Limb (tissue), 2 donors: ENCODE measurements around the gene GSPT1.
A peak's percentile ranks its signal among the peaks of the same experiment; 100 is the strongest.
"Not testable (repeated sequence)": the region's sequence is repeated elsewhere in the genome, so short reads cannot be mapped to it uniquely, and the experiment has no call there.

Source experiments
- DNase-seq, 2 donors: peaks; one replicate each; pipeline ENCODE4 v3.0.0-alpha.2; 2016; ENCODE audit errors: extremely low spot score in 2 of 2

GSPT1 gene

GRCh38 chr16:11857161-11857560 is 58.6 kb downstream of the GSPT1 start:
- DNase-seq, result no peak

GRCh38 chr16:11852092-11852809 is 63.5 kb downstream of the GSPT1 start:
- no peak for DNase-seq

DNA sequence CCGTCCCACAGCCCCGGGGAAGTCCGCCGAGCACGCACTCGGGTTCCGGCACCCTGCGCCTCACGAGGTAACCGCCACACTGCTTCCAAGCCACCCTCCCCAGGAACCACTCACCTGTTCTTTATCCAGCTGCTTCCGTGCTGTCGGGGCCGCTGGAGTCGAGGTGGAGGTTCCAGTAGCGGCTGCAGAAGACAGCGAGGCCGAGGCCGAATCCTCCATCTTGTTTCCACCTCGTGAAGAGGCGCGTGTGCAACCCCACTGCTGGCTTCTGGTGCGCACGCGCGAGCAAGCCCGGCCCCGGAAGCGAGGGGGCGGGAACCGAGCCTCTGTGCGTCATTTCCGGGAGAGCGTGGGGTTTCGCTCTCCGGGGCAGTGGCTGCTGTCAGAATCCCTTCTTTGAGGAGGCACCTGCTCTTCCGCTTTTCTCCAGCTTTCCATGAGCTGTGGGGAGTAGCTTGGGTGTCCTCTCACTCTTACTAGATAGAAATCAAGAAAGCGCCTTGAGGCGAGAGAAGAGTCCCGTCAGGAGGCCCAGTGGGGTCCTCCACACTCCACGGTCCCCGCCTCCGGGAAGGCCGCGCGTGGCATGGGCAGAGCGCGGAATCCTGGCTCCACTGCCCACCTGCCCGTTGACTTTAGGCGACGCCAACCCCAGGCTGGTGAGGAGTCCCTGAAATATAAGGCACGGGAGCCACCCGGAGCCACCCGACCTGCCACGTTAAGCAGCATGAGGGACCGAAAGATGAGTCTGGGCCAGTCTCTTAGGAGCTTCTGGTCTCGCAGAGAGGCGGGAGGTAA is 64.3 kb downstream of the GSPT1 start, which contains the start of gene RSL1D1:
Gene RSL1D1 (minus strand): TSS at position 249 of the 798 bp plus-strand sequence. CDS start 30 bp downstream, at position 219.
- peak; percentile 96 to 98 for DNase-seq

DNA sequence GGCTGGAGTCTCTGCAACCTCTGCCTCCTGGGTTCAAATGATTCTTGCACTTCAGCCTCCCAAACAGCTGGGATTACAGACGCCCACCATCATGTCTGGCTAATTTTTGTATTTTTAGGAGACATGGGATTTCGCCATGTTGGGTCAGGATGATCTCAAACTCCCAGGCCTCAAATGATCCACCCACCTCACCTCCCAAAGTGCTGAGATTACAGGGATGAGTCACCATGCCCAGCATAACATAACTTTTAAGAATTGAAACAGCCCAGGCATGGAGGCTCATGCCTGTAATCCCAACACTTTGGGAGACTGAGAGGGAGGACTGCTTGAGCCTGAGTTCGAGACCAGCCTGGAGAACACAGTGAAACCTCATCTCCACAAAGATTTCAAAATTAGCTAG is 66.9 kb downstream of the GSPT1 start:
- DNase-seq, result no peak

DNA sequence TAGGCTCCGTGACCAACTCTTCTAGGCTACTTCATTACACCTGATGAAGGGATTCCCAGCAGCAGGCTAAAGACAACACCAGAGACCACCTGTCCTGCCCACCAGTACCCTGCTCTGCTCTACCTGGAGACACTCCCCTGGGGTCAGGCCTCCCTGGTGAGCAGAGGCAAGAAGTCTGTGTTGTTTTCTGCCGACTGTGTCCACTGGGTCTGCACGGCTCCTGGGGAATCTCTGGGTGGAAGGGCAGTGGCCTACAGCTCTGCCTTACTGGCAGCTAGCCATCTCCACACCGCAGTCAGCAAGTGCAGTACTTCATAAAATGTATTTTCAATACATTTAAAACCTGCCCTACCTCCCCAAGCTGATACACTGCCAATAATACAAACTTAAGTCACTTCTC is 71.3 kb downstream of the GSPT1 start:
- DNase-seq, result no peak

GRCh38 chr16:11843861-11844260 is 71.9 kb downstream of the GSPT1 start:
- no peak for DNase-seq

DNA sequence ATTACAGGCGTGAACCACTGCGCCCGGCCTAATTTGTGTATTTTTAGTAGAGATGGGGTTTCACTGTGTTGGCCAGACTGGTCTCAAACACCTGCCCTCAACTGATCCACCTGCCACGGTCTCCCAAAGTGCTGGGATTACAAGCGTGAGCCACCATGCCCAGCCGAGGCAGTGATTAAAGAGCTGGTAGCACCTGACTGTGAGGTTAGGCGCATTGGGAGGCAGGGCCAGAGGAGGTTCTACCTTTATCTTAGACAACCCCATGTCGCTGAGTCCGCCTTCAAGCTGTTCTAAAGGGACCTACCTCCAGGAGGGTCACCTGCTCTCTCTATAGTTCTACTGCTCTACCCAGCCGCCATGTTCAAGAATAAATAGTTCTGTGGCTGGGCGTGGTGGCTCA is 72.5 kb downstream of the GSPT1 start:
- no peak for DNase-seq

GRCh38 chr16:11841026-11841425 is 74.7 kb downstream of the GSPT1 start:
- DNase-seq, result no peak

DNA sequence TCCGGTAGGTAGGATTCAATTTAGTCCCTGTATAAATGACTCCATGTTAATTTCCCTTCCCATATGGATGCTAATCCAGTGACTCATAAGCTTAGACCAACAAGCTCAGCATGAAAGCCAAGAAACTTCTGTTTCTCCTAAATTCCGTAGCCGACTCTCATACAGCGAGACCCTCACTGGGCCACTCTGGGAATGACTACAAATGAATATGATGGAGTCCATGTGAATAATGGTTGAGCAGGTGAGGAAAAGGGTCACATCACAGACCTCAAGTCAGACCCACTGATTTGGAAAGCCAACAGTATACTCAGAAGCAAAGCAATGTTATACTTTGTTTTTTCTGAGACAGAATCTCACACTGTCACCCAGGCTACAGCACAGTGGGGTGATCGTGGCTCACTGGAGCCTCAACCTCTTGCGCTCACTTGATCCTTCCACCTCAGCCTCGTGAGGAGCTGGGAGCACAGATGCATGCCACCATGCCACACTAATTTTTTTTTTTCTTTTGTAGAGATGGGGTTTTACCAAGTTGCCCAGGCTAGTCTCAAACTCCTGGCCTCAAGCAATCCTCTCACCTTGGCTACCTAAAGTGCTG is 79.0 kb downstream of the GSPT1 start:
- DNase-seq, result no peak

DNA sequence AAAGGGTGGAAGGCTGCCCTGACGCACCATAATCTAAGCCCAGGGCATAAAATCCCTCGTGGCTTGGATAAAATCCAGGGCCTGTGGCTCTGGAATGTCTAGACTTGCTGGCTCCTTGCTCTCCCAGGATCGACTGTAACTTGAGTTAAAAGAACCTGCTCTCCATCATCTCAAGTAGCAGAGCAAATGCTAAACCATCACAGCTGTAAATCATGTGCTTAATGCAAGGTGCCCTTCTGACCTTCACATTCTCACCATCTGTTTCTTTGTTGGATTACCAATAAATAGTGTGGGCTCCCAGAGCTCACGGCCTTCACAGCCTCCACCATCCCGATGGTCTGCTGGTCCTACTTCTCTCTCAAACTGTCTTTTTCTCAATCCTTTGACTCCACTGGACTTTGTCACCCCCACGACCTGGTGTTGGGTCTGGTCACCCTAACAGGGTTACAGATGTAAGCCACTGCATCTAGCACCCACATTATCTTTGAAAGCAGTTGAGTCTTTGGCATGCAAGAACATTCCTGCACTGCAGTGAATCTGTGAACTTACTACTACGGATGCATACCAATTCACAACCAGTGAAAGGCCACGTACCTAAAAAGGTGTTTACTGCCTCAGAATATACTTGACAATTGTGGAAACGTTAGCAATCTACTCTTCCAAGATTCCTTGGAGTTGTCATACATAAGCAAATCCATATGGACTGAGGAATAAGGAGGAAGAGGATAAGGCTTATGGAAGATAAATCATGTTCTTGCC is 79.7 kb downstream of the GSPT1 start:
- DNase-seq, result no peak

DNA sequence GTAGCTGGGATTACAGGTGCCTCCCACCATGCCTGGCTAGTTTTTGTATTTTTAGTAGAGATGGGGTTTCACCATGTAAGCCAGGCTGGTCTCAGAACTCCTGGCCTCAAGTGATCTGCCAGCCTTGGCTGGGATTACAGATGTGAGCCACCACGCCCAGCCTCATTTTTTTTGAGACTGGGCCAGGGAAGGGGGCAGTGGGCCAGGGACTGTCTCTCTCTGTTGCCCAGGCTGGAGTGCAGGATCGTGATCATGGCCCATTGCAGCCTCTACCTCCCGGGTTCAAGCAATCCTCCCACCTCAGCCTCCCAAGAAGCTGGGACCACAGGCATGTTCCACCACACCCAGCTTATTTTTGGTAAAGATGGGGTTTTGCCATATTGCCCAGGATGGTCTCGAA is 80.4 kb downstream of the GSPT1 start:
- DNase-seq, result no peak

DNA sequence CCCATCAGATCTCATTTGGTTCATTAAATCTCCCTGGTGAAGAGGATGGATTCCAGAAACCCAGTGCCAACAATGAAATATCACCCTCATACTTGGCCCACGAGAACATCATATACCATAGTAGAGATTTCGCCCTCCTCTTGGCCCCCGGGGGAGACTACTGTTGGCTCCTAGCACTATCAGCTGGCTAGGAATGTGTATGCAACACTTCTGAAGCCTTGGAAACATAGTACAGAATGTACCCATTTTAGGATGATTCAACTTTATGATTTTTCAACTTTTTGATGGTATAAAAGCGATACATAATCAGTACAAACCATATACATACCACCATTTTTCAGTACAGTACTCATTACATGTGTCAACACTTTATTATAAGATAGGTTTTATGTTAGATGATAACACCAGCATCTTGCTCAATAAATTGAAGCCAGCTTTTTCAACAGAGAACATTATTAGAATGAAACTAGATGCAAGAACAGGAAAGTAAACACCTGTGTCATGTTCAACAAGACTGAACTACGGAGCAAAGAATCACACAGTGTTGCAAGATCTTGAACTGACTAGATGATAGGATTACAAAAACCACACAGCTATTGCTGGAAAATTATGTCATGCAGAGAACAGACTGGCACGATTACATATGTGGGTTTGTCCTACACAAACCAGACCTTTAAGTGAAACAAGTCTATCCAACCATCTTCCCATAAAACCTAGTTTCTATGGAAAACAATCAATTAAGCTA is 81.6 kb downstream of the GSPT1 start:
- peak in 1 of 2 donors; percentile 3 for DNase-seq

DNA sequence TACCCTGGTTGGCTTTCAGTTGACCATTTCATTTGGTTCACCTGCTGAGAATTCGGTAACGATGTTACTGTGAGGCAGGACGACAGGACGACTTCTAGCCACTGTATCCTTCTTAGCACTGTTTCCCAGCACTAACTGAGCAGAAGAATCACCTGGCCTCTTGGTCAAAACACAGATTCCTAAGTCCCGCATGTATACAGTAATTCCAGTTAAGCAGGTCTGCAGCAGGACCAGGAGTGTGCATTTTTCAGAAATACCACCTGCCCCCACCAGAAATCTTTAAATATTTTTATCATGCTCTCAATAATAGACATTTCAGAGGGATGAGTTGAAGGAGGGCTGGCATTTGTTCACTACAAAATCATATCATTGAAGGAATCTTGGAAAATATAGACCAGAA is 87.1 kb downstream of the GSPT1 start:
- no peak for DNase-seq

DNA sequence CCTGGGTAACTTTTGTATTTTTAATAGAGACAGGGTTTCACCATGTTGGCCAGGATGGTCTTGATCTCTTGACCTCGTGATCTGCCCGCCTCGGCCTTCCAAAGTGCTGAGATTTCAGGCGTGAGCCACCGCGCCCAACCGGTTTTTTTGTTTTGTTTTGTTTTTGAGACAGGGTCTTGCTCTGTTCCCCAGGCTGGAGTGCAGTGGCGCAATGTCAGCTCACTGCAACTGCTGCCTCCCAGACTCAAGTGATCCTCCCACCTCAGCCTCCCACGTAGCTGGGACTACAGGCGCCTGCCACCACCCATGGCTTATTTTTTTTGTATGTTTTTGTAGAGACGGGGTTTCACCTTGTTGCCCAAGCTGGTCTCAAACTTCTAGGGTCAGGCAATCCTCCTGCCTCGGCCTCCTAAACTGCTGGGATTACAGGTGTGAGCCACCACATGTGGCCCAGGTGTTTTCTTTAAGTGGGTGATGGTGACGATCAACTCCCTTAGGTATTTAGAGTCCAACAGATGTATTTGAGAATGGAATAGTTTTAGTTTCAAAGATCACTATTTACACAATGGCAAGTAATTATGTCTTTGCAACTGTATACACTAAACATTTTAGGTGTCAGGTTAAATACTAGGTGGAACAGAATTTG is 90.1 kb downstream of the GSPT1 start:
- not testable (repeated sequence) for DNase-seq

DNA sequence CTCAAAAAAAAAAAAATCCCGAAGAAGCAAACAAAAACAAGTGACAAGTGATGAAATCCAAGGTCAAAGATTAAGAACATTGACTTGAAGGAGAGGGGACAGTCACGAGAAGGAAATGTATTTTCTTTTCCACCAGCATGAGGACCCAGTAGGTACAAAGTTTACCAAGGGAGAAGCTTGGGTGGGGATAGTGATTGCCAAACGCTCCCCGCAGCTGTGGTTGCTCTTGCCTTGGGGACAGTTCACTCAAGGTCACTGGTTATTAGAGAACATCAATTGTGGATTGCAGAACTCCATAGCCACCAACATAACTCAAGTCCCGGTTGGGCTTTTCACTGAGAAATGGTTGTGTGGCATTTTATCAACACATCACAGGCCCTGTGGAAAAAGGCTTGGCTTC is 91.4 kb downstream of the GSPT1 start:
- no peak for DNase-seq

- DNase-seq, result not testable (repeated sequence)
Measured at GRCh38 chr16:11823645-11824044, 92.1 kb downstream of the GSPT1 start.

DNA sequence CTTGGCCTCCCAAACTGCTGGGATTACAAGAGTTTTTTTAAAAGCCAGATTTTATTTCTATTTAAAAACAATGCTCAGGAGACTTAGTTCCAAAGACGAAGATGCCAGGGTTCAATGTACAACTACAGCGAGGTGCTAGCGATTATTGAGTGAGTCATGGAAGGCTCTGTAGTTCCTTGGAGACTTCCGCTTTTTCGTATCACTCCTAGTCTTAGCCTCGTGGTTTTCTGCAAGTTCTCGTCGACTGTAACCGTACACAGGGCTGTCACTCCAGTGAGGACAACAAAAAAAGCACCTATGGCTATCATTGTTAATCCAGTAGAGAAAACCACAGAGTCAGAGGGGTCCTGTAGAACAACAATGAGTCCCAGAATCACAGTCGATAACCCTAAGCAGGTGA is 96.0 kb downstream of the GSPT1 start:
- DNase-seq, result no peak

DNA sequence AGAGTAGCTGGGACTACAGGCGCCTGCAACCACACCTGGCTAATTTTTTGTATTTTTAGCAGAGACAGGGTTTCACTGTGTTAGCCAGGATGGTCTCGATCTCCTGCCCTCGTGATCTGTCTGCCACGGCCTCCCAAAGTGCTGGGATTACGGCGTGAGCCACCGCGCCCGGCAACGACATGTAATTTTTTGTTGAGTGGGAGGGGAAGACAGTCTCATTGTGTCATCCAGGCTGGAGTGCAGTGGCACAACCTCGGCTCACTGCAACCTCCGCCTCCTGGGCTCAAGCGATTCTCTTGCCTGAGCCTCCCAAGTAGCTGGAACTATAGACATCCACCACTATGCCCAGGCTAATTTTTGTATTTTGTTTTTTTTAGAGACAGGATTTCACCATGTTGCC is 96.8 kb downstream of the GSPT1 start:
- not testable (repeated sequence) for DNase-seq
